MG63 (cell line): ENCODE results near the gene SUDS3. TPM values are rescaled to one million over a fixed set of nuclear protein-coding genes. Genes with fewer than 3 reads are reported as not detected.

Source experiments
- DNase-seq: peaks from one replicate; pipeline ENCODE4 v3.0.0-alpha.2; 2020
- H3K27me3 ChIP-seq: fragments of 250-450 bp; sonication (Bioruptor Pico); 2 replicates; pipeline ENCODE4 v1.5.1; 2020; ENCODE audit warnings: mild to moderate bottlenecking, moderate library complexity
- H3K36me3 ChIP-seq: fragments of 250-450 bp; sonication (Bioruptor Pico); 2 replicates; pipeline ENCODE4 v1.5.1; 2020; ENCODE audit warnings: mild to moderate bottlenecking, moderate library complexity
- H3K4me3 ChIP-seq: fragments of 250-450 bp; sonication (Bioruptor Pico); 2 replicates; pipeline ENCODE4 v1.5.1; 2020; ENCODE audit warnings: mild to moderate bottlenecking, moderate library complexity
- H3K9me3 ChIP-seq: fragments of 250-450 bp; sonication (Bioruptor Pico); 2 replicates; pipeline ENCODE4 v1.5.1; 2020; ENCODE audit warnings: mild to moderate bottlenecking, moderate library complexity
- total RNA-seq: library from RNA; depleted of rRNA; stranded (reverse); fragments of >200 nt; shearing (Covaris generic); gene quantifications from 2 replicates; pipeline ENCODE4 v1.2.3, GENCODE V29; 2014; ENCODE audit warnings: low replicate concordance

The SUDS3 gene
- total RNA-seq, 1 experiment from 2014 or later = 46.8 TPM

DNA sequence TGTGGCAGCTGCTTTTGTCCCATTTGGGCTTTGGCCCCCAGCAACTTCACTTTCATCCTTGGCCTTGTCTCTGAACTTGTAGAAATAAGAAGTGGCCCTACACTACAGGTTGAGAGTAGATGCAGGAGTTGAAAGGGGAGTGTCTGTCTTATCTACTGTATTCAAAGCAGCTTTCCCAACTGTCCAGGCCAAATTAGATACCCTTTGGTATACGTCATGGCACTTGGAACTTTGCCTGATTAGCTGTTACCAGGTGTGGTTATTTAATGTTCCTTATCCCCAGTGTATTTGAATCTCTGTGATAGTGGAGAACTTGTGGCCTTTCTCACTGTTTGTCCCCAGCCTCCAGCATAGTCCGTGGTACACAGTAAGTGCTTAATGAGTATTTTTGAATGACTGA, 33.5 kb downstream of the SUDS3 start:
- H3K27me3 ChIP-seq = no peaks in the 10 kb centered on the region
- H3K9me3 ChIP-seq = no peaks in the 10 kb centered on the region
- no peak overlapping the region for H3K4me3 ChIP-seq
- no peak for DNase-seq
- H3K36me3 ChIP-seq = peaks cover 51% of the 10 kb centered on the region

DNA sequence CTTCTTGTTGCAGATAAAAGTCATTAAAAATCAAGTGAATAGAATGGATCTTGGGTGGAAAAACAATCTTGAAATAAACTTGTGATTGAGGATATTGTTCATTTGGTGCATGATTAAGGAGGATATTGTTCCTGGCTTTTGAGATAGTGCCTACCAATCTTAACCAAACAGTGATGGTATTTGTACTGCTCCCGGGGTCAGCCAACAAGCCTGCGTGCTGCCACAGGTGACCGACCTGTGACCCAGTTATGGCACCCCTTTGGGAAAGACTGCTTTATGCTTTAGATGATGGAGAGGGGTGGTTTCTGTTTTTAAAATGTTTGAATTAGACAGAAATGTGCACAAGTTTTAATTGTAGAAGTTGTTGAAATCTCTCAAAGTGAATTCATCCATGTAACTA, 41.6 kb downstream of the SUDS3 start:
- peaks cover 20% of the 10 kb centered on the region for H3K36me3 ChIP-seq
- DNase-seq = no peak
- no peaks in the 10 kb centered on the region for H3K27me3 ChIP-seq

DNA sequence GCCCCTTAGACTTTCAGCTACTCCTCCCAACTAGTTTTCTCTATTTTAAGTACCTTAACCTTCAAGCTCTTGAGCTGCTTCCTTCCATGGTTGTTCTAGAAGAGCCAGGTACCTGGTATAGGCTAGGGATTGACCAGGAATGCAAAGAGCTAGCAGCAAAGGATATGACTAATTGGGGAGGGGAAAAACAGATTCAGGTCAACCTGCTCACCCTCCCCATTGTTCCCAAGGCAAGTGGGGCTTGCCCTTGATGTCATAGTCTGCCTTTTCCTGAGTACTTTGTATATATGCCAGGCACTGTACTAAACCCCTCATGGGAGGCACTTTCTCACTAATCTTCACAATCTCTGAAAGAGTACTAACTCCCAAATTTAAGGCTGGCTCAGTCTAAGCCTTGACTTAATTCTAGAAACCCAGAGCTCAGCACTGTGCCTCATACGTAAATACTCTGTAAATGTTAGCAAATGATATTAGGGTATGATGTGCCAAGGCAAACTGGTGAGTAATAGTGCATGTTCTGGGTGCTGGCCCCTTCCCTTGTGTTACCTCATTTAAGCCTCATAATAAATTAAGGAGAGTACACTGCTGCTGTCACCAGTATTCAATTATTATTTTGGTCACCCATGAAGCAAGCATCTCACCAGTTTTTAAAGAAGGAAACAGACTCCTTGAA, 42.2 kb downstream of the SUDS3 start:
- peak; percentile 4 for DNase-seq
- Histone ChIP-seq H3K4me3 (no peak overlapping the region), H3K27me3 (no peaks in the 10 kb centered on the region), H3K9me3 (no peaks in the 10 kb centered on the region), H3K36me3 (peaks cover 17% of the 10 kb centered on the region)

More for the DNA sequence above, 41.6 kb downstream of the SUDS3 start:
- no peak overlapping the region for H3K4me3 ChIP-seq
- H3K9me3 ChIP-seq = no peaks in the 10 kb centered on the region

DNA sequence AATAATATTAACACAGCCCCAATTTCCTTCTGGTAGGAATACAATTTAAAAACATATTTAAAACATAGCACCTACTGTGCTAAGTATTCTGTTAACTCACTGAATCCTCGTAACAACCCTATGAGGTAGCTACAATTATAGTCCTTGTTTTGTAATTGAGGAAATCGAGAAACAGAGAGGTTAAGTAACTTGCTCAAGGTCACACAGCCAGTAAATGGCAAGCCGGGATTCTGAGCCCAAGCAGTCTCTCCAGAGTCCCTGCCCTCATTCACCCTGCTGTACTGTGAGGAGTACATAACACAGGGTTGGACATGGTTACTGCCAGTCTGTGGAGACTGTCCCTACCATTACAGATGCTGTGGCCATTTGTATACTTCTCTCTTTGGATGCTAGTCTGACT, 44.3 kb downstream of the SUDS3 start:
- DNase-seq = no peak
- H3K4me3 ChIP-seq = no peak overlapping the region
- peaks cover 8% of the 10 kb centered on the region for H3K36me3 ChIP-seq
- no peaks in the 10 kb centered on the region for H3K27me3 ChIP-seq
- no peaks in the 10 kb centered on the region for H3K9me3 ChIP-seq

DNA sequence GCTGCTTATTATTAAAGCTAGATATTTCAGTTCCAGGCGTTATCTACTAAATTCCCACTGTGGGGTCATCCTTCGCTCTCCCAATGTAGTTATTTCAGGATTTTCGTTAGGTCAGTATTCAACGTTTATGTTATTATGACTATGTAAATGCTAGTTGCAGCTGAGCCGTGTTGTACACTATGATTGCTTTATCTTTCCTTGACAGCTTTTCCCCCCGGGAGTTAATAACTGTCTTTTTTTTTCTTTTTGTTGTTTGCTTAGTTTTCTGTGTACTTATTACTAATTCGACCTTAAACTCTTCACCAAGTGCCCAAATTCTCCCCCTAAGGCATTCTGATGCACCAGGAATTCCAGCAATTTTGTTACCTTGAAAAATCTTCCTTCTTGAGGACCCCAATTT, 48.5 kb downstream of the SUDS3 start:
- DNase-seq = no peak
- Histone ChIP-seq H3K9me3 (no peaks in the 10 kb centered on the region), H3K4me3 (no peak overlapping the region), H3K27me3 (no peaks in the 10 kb centered on the region), H3K36me3 (no peaks in the 10 kb centered on the region)

DNA sequence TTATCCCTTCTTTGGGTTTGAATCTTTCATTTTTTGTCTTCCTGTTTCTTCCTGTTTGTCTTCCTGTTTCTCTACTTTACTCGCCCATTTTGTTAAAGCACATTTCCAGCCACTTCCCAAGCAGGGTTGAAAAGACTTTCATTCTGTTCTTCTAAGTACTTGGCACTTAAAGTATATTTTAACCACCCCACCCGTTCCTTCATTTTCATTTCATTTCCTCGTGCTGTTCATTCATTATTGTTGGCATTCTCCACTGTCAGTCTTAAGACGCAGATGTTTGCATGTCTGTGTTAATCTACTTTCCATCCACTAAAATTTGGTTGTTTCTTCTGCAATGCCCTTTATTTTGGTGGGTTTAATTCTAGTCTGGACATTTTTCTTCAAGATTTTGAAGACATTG, 49.0 kb downstream of the SUDS3 start:
- Histone ChIP-seq H3K4me3 (no peak overlapping the region), H3K27me3 (no peaks in the 10 kb centered on the region), H3K36me3 (no peaks in the 10 kb centered on the region)

DNA sequence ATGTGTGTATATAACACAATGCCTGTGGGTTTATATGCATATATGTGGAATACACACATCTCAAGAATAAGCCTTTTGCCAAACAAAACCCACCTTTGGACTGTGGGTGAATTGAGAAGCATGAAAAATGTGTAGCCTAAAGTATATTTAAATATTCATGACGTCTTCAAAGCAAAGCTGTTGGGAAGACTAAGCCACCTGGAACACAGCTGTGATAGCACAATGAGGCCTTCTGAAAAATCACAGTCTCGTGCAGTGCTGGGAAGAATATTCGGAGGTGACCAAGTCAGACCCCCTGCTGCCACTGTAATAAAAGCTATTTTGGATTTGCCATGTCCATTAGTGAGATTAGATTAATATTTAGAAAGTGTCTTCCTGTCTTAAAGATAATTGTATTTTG, 51.5 kb downstream of the SUDS3 start:
- Histone ChIP-seq H3K36me3 (no peaks in the 10 kb centered on the region), H3K27me3 (no peaks in the 10 kb centered on the region), H3K4me3 (no peak overlapping the region), H3K9me3 (no peaks in the 10 kb centered on the region)
- DNase-seq = no peak

More for the DNA sequence above, 49.0 kb downstream of the SUDS3 start:
- no peak for DNase-seq
- H3K9me3 ChIP-seq = no peaks in the 10 kb centered on the region

DNA sequence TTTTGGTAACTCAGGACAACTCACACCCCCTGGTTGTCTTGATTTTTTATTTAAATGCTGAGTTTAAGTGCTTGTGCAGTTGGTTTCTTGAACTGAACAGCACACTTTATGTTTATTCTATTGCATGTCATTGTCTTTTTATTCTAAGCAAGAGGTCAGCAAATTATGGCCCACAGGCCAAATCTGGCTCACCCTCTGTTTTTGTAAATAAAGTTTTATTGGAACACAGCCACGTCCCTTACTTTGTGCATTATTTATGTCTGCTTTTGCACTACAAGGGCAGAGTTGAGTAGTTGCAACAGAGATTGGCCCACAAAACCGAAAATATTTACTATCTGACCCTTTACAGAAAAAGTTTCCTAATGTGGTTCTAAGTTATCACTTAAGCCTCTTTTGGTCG, 52.3 kb downstream of the SUDS3 start:
- no peaks in the 10 kb centered on the region for H3K27me3 ChIP-seq
- DNase-seq = no peak
- no peaks in the 10 kb centered on the region for H3K36me3 ChIP-seq
- no peaks in the 10 kb centered on the region for H3K9me3 ChIP-seq
- H3K4me3 ChIP-seq = no peak overlapping the region

DNA sequence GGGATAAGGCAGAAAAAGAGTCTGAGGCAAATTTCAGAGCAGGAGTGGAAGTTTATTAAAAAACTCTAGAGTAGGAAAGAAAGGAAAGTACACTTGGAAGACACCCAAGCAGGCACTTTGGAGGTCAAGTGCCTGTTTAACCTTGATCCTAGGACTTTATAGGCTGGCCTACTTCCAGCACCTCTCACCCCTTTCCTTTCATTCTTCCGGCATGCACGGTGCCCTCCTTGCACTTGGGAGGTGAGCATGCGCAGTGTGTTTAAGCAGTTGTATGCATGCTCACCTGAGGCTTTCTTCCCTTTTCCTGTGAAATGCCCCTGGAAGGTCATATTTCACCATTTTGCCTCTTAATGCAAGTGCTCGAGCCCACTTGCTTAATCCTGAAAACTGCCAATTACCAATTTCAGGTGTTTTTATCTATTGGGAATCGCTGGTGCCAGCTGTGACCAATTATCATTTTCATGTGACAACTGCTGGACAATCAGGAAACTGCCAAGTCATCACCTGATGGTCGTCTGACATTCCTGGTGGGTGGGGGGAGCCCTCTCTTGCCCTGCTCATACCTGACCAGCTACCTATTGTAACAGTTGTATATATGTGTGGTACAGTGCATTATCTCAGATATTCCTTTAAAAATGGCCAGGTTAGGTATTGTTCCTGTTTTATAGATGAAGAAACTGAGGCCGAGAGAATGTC, 53.5 kb downstream of the SUDS3 start:
- Histone ChIP-seq H3K36me3 (no peaks in the 10 kb centered on the region), H3K27me3 (no peaks in the 10 kb centered on the region), H3K4me3 (no peak overlapping the region), H3K9me3 (no peaks in the 10 kb centered on the region)
- DNase-seq = no peak

DNA sequence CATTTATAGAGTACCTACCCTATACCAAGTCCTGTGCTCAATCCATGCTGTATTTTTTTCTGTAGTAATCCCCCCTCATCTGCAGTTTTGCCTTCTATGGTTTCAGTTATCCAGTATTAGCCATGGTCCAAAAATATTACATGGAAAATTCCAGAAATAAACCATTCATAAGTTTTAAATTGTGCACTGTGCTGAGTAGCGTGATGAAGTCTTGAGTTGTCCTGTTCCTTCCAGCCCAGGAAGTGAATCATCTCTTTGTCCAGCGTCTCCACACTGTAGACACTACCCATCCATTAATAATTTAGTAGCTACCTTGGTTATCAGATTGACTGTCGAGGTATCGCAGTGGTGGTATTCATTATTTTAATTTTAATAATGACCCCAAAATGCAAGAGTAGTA, 54.2 kb downstream of the SUDS3 start:
- H3K9me3 ChIP-seq = no peaks in the 10 kb centered on the region
- DNase-seq = no peak
- no peaks in the 10 kb centered on the region for H3K36me3 ChIP-seq
- H3K27me3 ChIP-seq = no peaks in the 10 kb centered on the region
- H3K4me3 ChIP-seq = no peak overlapping the region

DNA sequence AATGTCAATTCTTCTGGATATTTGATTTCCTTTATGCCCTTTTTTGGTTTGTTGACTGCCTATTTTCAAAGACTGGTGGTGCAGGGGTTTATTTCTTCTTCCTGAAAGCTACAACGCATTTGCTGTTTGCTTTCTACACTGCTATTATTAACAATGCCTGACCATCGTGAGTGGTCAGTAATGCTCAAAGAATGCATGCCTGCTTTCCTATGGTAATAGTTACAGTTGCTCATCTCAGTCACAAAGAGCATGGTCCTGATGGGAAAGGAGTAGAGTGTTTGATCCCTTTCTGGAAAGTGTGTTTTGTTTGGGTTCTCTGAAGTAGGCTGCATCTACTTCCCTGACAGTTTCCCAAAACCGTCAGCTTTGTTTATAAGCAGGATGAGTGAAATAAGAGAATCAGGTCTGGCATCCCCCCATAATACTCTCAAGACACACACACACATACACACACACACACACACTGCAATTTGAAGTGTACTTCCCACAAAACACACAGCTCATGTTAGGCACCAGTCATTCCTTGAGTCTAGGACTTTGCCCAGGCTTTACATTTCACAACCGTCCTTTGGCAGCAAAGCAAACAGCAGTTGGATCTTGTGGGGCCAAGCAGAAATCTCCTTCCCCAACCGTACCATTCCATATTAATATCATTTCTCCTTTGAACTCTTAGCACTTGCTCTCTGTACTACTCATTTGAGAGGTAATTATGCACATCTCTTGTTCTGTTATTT, 56.6 kb downstream of the SUDS3 start:
- Histone ChIP-seq H3K27me3 (no peaks in the 10 kb centered on the region), H3K36me3 (no peaks in the 10 kb centered on the region), H3K9me3 (no peaks in the 10 kb centered on the region), H3K4me3 (no peak overlapping the region)
- DNase-seq = no peak

DNA sequence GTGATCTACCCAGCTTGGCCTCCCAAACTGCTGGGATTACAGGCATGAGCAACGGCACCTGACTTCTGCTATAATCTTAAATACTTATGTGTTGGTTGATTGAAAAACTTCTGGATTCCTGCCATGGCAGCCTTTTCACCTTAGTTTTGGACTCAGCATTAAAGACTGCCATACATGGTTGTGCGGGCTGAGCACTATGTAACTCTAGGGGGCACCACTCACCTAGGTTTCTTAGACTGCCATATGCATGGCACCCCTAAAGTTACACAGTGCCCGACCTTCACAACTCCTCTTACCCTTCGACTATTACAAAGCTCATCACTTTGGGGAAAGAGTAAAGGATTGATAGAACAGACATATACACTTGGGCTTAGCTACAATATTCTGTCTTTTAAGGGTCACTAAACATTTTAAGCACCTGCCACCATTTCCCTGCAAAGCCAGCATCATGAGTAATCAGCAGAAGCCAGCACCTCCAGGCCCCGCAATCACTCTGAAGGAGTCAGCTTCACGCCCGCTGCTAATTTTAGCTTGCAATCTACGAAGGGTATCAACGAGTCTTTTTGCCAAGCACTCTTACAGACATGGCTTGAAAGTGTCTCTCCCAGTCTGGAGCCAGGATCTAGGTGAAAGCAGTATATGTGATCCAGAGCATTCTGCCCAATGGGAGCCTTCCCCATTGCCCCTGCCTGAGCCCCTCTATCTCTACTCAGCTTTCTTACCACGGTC, 59.8 kb downstream of the SUDS3 start:
- Histone ChIP-seq H3K27me3 (no peaks in the 10 kb centered on the region), H3K4me3 (no peak overlapping the region), H3K9me3 (no peaks in the 10 kb centered on the region), H3K36me3 (no peaks in the 10 kb centered on the region)
- no peak for DNase-seq

DNA sequence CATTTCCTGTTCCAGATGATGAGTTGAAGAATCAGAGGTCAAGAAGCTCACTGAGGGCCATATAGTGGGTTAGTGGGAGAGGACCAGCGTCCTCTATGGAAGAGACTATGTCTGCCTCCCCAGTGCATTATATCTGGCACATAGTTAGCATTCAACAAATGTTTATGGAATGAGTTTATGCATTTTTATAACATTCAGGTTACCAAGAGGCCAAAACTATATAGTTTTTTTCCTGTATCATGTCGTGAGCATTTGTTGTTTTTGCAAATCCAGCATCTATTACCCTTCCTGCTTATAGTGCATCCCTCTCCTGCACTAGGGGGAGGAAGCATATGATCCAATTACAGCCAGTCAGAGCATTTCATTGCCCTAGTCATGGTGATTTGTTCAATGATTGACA, 60.6 kb downstream of the SUDS3 start:
- H3K27me3 ChIP-seq = no peaks in the 10 kb centered on the region
- DNase-seq = no peak
- H3K36me3 ChIP-seq = no peaks in the 10 kb centered on the region
- H3K9me3 ChIP-seq = no peaks in the 10 kb centered on the region
- H3K4me3 ChIP-seq = no peak overlapping the region

DNA sequence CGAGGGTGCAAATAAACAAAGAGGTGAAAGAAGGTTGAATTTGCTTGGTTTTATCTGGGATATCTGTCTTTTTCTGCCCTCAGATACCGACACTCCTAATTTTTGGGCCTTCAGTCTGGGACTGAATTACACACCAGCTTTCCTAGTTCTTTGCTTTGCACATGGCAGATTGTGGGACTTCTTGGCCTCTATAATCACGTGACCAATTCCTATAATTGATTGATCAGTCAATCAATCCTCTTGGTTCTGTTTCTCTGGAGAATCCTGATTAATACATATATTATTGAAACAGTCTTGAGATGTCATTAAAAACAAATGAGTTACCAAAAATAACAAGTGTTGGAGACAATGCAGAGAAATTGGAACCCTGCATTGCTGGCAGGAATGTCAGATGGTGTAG, 62.7 kb downstream of the SUDS3 start:
- Histone ChIP-seq H3K27me3 (no peaks in the 10 kb centered on the region), H3K36me3 (no peaks in the 10 kb centered on the region), H3K4me3 (no peak overlapping the region), H3K9me3 (no peaks in the 10 kb centered on the region)
- DNase-seq = no peak

DNA sequence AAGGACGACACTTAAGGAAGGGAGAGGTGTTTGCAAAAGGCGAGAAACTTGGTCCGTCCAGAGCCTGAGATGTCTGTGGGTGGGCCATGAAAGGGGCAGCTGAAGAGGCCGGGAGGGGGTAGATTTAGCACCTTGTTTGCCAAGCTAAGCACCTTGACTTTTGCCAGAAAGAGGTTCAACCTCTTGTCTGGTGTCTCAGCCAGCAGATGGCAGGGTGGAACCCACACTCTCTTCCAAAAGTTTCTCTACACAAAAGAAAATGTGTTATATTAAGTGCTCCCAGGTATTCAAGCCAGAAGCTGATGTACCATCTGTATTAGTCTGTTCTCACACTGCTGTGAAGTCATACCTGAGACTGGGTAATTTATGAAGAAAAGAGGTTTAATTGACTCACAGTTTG, 69.9 kb downstream of the SUDS3 start:
- DNase-seq = no peak
- H3K9me3 ChIP-seq = no peaks in the 10 kb centered on the region
- H3K36me3 ChIP-seq = no peaks in the 10 kb centered on the region
- H3K4me3 ChIP-seq = no peak overlapping the region
- no peaks in the 10 kb centered on the region for H3K27me3 ChIP-seq

DNA sequence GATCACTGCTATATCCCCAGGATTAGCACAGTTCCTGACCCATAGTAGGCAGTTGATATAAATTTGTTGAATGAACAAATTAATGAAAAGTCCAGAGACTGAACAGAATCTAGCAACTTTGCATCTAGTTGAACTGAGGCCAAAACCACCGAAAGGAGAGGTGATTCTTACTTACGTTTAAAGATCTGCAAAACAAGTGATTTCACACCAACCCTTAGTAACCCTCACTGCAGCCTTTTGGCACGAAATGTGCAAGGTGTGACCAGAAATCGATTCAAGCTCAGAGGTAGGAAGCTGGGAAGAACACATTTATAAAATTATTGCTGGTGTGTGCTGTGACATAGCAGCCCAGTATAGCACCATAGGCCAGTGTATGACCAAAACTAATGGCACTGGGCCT, 70.8 kb downstream of the SUDS3 start:
- DNase-seq = no peak
- no peaks in the 10 kb centered on the region for H3K27me3 ChIP-seq
- no peaks in the 10 kb centered on the region for H3K36me3 ChIP-seq
- no peak overlapping the region for H3K4me3 ChIP-seq
- no peaks in the 10 kb centered on the region for H3K9me3 ChIP-seq

DNA sequence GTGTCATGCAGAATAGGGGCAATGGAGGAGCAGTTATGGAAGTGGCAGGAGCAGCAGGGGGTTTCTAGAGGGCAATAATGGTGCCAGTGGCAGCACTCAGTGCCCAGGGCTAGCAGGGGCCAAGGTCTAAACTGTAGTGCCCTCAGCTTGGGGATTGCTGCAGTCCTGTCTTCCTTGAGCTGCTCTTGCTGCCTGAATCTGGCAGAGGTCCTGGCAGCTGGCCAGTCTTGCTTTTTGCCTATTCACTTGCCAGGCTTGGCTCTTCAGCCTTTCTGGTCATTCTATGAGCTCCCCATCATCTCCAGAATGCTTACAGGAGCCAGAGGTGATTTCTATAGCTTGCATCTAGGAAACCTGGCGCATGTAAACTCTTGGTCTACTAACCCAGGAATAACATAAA, 72.0 kb downstream of the SUDS3 start:
- no peaks in the 10 kb centered on the region for H3K36me3 ChIP-seq
- H3K4me3 ChIP-seq = no peak overlapping the region
- DNase-seq = no peak
- H3K27me3 ChIP-seq = no peaks in the 10 kb centered on the region
- no peaks in the 10 kb centered on the region for H3K9me3 ChIP-seq
